Left colon (tissue), 2 donors: ENCODE data around the gene XNDC1N. TPM values are rescaled to one million over a fixed set of nuclear protein-coding genes. Genes with fewer than 3 reads are reported as not detected.
"Not testable (repeated sequence)": the region's sequence is repeated elsewhere in the genome, so short reads cannot be mapped to it uniquely, and the experiment has no call there.

Experiments used
- ATAC-seq: fragments of 200-7000 bp; cut with Tn5 transposase; one replicate; pipeline ENCODE4 v1.9.1; 2020; ENCODE audit warnings: mild to moderate bottlenecking, moderate library complexity
- DNase-seq, 2 donors: peaks; one replicate each; pipeline ENCODE4 v3.0.0-alpha.2; 2020
- intact Hi-C, 2 donors: fragments of 100-400 bp; cut with DNase I in 1 of 2; cut with micrococcal nuclease in 1 of 2; formaldehyde crosslinking; loops; one replicate each; pipeline versions ENCODE4 v1.11.2 to v1.14.0; 2022; cut with DNase I, micrococcal nuclease
- total RNA-seq, 2 donors: library from RNA; stranded (reverse); fragmentation: NEBNext Ultra II Directional; extraction: Animal tissue kit (Norgen Biotek cat#: 25700); gene quantifications; one replicate each; pipeline ENCODE4 v1.2.1, GENCODE V29; 2021
- donor health status: DM: no; HTN: no; CAD: no.
- donor health status: DM: yes; HTN: yes; CAD: no.

XNDC1N gene
- total RNA-seq, 2 donors from 2014 or later = 7.5 to 12.5 TPM

DNA sequence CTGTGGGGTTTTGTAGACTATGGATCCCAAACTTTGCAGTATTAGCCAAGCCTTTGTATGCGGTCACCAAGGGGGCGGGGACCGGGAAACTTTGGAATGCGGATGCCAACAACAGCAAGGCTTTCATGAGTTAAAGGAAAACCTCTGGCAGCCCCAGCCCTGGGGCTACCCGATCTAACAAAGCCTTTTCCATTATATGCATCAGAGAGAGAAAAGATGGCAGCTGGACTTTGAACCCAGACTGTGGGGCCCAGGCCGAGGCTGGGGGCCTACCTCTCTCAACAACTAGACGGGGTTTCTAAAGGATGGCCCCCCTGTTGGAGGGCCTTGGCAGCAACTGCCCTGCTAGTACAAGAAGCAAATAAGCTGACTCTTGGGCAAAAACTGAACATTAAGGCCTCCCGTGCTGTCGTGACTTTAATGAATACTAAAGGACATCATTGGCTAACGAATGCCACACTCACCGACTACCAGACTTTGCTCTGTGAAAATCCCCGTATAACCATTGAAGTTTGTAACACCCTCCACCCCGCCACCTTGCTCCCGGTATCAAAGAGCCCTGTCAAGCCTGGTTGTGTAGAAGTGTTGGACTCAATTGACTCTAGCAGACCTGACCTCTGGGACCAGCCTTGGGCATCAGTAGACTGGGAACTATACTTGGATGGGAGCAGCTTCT, 39.9 kb downstream of the XNDC1N start:
- DNase-seq, intact Hi-C loops, ATAC-seq: not testable (repeated sequence)

DNA sequence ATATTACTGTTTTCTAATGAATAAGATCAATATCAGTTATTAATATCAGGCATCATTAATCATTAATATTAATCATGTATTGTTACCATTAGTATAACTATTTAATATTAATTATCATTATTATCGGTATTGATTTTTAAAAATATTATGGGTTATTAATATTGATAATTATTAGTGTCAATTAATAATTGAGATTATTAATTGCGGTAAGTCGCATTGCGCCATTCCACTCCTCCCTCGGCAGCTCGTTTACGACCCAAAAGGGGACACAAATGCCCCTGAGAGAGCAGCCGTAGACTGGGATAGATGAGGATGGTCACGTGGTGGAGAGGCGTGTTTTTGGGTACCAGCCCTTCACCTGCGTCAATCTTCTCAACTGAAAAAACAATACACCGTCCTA, 42.6 kb downstream of the XNDC1N start:
- DNase-seq, intact Hi-C loops, ATAC-seq: not testable (repeated sequence)

Other genes starting within 250 kb of the XNDC1N start
- not detected for gene DEFB108B, start 95.4 kb downstream of the XNDC1N start, total RNA-seq
- gene DEFB131B, start 50.1 kb downstream of the XNDC1N start, total RNA-seq = not detected
- 10 to 100 TPM; 29.5 to 39.5 TPM for gene RNF121, start 452 bp upstream of the XNDC1N start, total RNA-seq
- 10 to 100 TPM in 1 of 2 donors, 1 to 10 TPM in 1; 8.0 to 10.6 TPM for gene IL18BP, start 70.3 kb upstream of the XNDC1N start, total RNA-seq
- gene NUMA1, start 151.9 kb upstream of the XNDC1N start, total RNA-seq = 100 to 1,000 TPM; 157 to 183 TPM
- gene LRRC51, start 152.3 kb upstream of the XNDC1N start, total RNA-seq = 10 to 100 TPM in 1 of 2 donors, 1 to 10 TPM in 1; 8.0 to 10.1 TPM
- 100 to 1,000 TPM in 1 of 2 donors, 10 to 100 TPM in 1; 96.8 to 102 TPM for gene LAMTOR1, start 174.7 kb upstream of the XNDC1N start, total RNA-seq
- gene TOMT, start 177.3 kb upstream of the XNDC1N start, total RNA-seq = not detected
- 10 to 100 TPM; 44.2 to 49.8 TPM for gene ANAPC15, start 184.1 kb upstream of the XNDC1N start, total RNA-seq
- not detected for gene FOLR3, start 207.1 kb upstream of the XNDC1N start, total RNA-seq